CD4-positive, alpha-beta T cell treated with Interleukin-15 for 1 hour (primary cell): ENCODE data around the gene TEX19.
"Not testable (repeated sequence)": the region's sequence is repeated elsewhere in the genome, so short reads cannot be mapped to it uniquely, and the experiment has no call there.

ENCODE experiments used
- DNase-seq: peaks from one replicate; pipeline ENCODE4 v3.0.0-alpha.2; 2020

Gene TEX19

DNA sequence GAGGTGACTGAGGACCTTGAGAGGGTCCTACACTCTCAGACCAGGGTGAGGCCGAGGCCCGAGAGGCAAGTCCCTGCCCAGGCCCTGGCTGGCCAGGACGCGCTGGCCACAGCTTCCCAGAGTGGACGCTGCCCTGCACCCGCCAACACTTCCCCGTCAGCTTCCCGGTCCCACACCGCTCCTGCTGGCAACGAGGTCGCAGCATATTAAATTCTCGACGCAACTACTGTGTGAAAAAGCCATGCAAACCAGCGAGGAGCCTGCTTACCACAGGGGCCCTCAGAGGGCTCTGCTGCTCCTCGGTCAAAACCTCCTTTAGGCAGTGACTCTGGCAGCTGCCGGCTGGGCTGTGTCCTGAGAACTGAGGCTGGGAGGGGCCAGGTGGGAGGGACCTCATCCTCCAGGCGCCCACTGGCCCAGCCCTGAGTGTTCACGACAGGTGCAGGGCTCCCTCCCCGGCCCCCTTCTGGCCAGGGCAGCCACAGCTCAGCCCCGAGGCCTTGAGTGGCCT, 2.1 kb upstream of the TEX19 start:
- DNase-seq = no peak

GRCh38 chr17:82357394-82357793, 1.7 kb upstream of the TEX19 start:
- DNase-seq = no peak

- DNase-seq = not testable (repeated sequence)
These were observed 516 bp downstream of the TEX19 start for GRCh38 chr17:82359451-82360074.

GRCh38 chr17:82361885-82362633, 3.0 kb downstream of the TEX19 start:
- no peak for DNase-seq

GRCh38 chr17:82365606-82366295, 6.7 kb downstream of the TEX19 start:
- no peak for DNase-seq

- no peak for DNase-seq
These were observed 7.7 kb downstream of the TEX19 start for GRCh38 chr17:82366749-82367148.

DNA sequence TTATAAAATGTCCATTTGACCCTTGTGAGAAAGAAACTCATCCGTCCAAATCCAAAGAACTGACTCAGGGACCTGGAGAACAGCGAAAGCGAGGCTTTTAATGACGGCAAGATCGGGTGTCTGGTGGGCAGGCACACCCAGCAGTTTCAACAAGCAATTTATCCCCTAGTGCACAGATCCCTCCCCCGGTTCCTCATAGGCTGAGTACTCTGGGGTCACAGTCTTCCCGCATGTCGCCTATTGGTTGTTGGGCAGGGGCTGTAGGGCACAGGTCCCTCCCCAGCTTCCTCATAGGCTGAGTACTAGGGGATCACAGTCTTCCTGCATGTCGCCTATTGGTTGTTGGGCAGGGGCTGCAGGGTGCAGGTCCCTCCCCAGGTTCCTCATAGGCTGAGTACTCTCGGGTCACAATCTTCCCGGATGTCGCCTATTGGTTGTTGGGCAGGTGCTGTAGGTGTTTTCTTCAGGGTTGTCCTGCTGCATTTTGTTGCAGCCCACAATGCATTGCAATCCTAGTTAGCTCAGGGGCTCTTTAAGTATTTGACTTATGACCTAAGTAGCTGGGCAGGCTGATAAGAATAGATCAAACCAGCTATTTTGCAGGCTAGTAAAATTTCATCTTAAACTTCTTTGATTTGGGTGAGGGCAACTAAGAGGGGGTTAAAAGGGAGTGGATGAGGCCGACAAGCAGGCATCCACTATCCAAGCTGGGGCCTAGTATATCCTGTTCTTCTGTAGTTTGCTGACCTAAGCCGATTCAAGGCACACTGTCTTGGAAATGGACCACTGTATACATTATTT, 8.9 kb downstream of the TEX19 start:
- no peak for DNase-seq

DNA sequence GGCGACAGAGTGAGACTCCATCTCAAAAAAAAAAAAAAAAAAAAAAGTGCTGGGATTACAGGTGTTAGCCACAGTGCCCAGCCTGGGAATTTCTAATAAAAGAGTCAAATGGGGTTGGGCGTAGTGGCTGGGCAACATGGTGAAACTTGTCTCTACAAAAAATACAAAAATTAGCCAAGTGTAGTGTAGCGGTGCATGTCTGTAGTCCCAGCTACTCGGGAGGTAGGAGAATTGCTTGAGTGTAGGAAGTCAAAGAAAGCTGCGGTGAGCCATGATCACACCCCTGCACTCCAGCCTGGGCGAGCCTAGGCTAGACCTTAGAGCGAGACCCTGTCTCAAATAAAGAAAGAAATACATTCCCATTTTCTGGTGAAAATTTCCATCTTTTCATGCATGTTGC, 10.2 kb downstream of the TEX19 start:
- no peak for DNase-seq

- DNase-seq = no peak
These were observed 11.7 kb downstream of the TEX19 start for GRCh38 chr17:82370471-82371332.

DNA sequence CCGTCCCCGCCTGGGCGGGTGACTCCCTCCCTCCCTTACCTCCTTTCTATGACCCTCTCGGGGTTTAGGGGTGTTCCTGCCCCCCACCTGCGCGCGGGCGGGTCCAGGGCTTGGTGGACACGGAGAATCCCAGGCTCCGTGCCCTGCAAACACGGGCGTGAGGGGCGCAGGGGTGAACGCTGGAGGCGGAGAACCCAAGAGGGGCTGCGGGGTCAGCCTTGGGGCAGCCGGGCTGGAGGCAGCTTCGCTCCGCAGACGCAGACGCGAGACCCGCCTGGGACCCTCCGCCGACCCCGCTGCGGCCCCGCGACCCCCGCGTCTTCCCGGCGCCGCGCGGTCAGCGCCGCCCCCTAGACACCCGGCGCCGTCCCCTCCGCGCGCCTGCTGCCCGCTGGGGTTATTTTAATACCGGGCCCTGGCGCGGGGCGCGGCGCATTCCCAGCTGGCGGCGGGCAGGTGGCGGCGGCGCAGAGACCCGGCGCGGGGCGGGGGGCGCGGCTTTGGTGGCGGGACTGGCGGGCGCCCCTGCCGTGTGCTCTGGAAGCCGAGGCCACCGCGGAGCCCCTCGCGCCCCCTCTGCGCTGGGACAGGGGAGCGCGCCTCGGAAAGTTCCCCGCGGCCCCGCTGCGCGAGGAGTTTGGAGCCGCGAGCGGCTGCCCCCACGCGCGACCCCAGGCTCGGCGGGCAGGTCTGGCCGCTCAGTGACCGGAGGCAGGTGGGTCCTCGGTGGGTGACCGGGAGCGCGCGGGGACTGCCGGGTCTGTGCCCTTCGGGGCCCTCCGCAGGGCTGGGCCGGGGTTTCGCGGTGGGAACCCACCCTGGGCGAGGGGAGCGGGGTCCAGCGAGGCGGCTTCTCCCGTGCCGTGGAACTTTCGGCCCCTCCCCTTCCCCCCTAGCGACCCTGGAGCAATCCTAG, 12.5 kb downstream of the TEX19 start, which contains the start of gene UTS2R:
Gene UTS2R, plus strand, starts transcription at position 433 of the 916 bp plus-strand sequence. CDS start 2,560 bp downstream, outside the sequence.
- no peak for DNase-seq

GRCh38 chr17:82372249-82373071, 13.4 kb downstream of the TEX19 start:
- no peak for DNase-seq

GRCh38 chr17:82373072-82373452, 14.0 kb downstream of the TEX19 start:
- not testable (repeated sequence) for DNase-seq

- DNase-seq = no peak
These were observed 14.9 kb downstream of the TEX19 start for GRCh38 chr17:82373731-82374625.

DNA sequence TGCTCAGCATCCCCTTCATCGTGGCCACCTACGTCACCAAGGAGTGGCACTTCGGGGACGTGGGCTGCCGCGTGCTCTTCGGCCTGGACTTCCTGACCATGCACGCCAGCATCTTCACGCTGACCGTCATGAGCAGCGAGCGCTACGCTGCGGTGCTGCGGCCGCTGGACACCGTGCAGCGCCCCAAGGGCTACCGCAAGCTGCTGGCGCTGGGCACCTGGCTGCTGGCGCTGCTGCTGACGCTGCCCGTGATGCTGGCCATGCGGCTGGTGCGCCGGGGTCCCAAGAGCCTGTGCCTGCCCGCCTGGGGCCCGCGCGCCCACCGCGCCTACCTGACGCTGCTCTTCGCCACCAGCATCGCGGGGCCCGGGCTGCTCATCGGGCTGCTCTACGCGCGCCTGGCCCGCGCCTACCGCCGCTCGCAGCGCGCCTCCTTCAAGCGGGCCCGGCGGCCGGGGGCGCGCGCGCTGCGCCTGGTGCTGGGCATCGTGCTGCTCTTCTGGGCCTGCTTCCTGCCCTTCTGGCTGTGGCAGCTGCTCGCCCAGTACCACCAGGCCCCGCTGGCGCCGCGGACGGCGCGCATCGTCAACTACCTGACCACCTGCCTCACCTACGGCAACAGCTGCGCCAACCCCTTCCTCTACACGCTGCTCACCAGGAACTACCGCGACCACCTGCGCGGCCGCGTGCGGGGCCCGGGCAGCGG, 15.7 kb downstream of the TEX19 start:
- DNase-seq = no peak

DNA sequence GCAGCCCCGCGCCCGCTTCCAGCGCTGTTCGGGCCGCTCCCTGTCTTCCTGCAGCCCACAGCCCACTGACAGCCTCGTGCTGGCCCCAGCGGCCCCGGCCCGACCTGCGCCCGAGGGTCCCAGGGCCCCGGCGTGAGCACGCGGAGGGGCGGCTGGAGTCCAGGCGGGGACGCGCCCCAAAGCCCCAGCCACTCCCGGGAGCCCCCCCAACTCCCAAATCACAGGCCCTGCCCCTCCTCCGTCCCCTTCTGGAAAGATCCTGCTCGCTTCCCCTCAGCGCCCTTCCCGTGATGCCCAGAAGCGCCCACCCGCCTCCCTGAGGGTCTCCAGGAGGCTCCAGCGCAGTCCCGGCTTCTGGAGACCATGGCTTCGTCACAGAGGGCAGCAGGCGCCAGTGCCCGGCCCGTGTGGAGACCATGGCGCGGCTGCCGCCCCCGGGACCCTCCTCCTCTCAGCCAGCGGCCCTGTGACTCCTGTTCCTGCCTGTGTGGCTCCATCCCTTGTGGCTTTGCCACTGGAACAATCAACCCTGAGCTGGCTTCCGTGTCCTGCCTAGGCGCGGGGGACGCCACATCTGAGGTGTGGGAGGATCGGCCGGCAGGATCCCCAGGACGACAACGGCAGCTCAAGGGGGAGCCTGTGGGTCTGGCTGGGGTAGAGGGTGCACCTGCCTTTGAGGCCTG, 16.5 kb downstream of the TEX19 start:
- no peak for DNase-seq

DNA sequence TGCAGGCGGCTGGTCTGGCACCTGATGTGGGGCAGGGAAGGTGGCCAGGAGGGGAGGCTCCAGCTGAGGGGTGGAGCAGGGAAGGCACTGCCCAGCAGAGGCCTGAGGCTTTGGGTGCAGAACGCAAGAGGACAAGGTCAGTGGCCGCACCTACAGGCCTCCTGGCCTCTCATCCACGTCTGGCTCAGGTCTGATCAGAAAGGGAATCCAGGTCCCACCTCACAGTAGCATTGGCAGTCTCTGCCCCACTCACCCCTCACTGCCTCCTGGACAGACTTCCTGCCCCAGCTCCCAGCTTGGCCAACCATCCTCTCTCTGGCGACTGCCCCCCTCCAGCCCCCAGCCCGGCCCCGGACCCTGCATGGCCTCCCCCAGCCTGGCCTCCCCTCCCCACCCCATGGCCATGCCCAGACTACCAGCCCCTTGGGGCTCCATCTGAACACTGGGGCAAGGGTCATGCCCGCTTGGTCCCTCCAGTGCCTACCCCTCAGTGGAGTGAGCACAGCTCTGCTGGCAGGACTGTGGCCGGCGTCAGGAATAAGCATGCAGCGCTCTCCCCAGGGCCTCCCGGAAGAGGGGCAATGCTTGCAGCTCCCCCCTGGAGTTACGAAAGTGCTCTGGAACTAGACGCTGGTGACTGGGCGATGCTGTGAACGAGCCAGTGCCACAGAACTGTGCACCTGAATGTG, 17.1 kb downstream of the TEX19 start:
- DNase-seq = no peak

GRCh38 chr17:82377294-82377693, 18.2 kb downstream of the TEX19 start:
- not testable (repeated sequence) for DNase-seq
